OCI-M2 (cell line): ENCODE results near the gene CACNA1S.

ENCODE experiments used
- DNase-seq: peaks from one replicate; lab custom pipeline; 2025; ENCODE audit not compliant: unreplicated experiment; lab: John Stamatoyannopoulos, UW

CACNA1S gene

DNA sequence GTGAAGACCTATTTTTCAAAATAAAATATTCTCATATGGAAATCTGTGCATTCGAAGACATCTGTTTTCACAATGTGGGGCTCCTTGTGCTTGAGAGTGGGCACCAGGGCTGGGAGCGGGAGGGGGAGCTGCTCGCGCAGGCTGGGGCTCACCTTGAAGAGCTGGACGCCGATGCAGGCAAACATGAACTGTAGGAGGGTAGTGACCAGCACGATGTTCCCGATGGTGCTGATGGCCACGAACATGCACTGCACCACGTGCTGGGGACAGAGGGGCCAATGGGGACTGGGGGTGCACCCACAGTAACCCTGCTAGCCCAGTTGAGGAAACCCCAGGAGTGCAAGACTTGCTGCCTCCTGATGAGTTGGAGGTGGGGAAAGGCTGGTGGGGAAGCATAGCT lies 46.5 kb downstream of the CACNA1S start:
- no peak for DNase-seq

- no peak for DNase-seq
Observed at GRCh38 chr1:201064806-201065205, 47.4 kb downstream of the CACNA1S start.

DNA sequence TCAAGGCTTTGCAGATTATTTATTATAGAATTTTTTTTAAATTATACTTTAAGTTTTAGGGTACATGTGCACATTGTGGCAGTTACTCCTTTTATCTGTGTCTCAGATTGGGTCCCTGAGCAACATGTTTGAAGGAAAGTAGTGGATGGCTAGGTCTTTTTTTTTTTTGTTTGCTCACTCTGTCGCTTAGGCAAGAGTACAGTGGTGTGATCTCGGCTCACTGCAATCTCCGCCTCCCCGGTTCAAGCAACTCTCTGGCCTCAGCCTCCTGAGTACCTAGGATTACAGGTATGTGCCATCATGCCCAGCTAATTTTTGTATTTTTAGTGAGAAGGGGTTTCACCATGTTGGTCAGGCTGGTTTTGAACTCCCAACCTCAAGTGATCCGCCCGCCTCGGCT lies 49.1 kb downstream of the CACNA1S start:
- no peak for DNase-seq

GRCh38 chr1:201062511-201063091 lies 49.6 kb downstream of the CACNA1S start:
- DNase-seq: no peak

DNA sequence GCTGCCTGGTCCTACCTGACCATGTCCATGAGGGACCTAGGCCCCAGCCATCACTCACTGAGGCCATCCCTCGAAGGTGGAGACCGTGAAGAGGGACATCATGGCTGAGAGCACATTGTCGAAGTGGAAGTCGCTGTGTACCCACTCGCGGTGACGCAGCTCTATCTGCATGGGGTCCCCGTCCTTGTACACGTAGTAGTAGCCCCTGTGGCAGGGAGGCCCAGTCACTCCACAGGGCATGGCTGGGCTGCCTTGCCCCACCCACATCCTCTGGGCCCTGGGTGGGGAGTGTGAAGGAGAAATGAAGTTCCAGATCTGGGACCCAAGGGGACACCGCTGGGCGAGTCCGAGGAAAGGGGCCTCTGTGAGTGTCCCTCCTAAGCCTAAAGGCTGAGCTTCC lies 50.3 kb downstream of the CACNA1S start:
- no peak for DNase-seq

GRCh38 chr1:201061049-201061448 lies 51.2 kb downstream of the CACNA1S start:
- DNase-seq: no peak

DNA sequence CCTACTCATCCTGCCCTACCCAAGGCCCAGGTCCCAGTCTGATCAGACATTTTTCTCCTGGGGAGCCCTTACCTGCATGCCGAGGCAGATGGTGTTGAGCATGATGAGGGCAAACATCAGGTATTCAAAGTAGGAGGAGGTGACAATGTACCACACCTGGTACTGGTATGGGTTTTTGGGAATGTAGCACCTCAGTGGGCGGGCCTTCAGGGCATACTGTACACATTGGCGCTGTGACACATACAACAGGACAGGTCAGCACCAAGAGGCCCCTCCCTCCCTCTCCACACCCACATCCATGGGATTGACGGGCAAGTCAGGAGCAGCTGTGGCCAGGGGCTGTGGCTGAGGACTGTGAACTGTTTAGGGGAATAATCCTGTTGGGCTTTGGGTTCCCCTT lies 51.6 kb downstream of the CACNA1S start:
- DNase-seq: no peak

- no peak for DNase-seq
Observed at GRCh38 chr1:201059871-201060555, 52.2 kb downstream of the CACNA1S start.

DNA sequence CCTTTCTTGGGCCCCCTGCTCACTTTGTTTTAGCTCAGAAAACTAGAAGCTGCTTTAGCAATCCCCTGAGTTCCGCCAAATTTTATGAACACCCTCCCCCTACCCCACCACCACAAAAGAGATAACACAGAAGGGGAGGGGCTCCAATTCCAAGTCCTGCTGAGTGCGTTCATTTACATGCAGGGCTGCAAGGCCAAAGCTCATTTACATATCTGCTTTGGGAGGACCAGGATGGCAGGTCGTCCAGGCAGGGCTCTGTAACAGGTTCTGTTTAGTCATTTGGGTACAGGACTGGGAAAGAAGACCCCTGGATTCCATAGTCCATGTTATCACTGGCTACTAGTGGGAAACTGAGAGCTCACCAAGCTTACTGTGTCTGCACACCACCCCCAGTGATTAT lies 52.8 kb downstream of the CACNA1S start:
- no peak for DNase-seq

DNA sequence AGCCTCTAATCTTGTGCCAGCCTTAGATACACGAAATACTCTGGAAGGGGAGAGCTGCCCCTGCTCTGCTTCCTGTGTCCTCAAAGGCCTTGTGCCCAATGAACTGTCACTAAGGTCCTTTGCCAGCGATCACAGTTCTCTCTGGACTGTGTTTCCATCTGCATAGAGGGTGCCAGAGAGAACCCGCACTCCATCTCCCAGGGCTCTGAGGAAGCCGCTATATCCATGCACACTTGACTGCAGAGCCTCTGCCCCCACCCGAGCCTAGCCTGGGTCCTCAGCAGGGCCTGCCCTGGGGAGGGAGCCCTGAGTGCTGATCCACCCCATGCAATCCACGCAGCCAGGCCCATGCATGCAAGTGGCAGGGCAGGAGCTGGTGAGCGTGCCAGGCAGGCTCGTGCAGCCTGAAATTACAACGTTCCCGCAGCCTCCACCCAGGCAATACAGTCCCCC lies 58.1 kb downstream of the CACNA1S start:
- DNase-seq: no peak

- DNase-seq: no peak
Observed at GRCh38 chr1:201053155-201053860, 58.9 kb downstream of the CACNA1S start.

DNA sequence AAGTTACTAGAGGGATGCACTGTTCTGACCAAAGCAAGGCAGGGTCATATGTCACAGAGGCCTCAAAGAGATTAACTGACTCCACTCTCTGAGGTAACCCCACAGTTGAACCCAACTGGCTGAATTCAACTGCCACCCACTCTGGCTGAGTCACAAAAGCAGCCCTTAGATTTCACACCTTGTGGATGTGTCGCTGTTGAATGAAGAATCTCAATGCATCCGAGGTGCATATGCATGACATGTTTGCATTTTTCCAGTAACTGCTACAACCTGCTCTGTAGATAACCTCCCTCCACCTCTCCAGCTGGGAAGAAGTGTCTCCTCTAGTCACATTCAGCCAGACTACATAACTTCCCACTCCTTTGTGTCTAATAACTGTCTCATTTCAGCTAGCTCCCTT lies 60.8 kb downstream of the CACNA1S start:
- no peak for DNase-seq

DNA sequence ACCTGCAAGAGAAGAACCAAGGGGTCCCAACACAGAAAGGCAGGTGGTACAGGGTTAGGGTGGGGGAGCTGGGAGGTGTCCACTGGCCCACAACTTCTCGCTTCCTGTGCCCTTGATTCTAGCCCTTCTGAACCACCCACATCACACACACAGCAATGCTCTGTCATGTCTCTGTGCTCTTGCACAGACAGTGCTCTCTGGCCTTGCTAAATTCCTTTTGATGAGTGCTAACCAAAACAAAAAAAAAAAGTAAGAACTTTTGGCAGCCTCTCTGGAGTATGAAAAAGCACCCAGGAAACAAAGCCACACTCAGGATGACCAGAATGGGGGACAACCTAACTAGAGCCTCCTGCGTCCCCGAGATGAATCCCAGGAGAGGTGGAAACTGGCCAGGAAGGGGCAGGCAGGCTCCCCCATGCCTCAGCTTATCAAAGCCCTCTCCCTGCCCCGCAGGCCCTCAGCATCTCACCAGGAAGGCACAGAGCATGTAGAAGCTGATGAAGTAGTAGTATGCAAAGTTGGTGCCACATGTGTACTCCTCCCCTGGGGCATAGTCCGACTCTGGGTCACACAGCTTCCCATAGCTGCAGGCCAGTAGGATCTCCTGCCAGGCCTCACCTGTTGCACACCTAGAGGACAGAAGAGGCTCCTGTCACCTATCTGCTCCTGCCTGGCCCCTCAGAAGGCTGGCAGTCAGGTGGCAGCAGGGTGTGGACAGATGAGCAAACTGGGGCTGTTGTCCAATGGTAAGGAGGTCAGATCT lies 61.5 kb downstream of the CACNA1S start:
- DNase-seq: no peak

DNA sequence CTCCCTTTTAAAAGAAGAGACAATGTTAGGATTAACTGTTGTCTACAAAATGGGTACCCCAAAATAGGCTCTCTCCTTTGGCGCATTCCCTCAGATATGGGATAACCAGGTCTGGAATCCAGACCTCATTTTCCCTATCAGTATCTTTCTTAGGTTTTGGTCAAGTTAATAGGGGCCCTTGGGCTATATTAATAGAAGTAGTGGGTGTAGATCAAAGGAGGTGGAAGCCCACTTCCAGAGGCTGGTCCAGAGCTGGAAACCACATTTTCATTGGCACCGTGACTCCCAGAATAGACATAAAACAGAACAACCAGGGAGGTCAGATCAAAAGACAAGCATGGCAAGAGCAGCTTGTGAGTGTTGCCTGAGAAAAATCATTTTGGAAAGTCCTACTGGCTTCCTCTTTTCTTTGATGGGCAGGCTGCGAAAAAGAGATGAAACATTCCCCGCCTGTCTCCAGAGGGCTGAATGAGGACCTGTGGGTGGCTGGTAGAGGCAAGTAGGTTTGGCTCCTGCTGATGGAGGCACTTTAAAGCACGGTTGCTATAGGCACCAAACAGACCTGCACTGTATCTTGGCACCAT lies 62.9 kb downstream of the CACNA1S start:
- DNase-seq: no peak

DNA sequence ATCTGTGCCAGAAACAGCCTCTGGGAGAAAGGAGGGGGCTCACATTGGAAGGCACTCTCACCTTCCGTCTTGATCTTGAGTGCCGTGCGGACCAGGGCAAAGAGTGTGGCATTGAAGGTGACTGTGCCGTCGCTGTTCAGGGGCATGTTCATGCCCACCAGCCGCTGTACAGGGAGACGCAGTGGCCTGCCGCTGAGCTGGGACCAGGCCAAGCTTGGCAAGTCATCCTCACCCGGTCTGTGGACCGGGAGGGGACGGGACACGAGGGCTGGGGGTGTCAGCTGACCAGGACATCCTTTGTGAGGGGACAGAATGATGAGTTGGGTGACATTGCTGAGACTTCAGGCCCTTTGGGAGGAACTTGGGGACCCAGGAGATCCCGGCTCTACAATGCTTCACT lies 63.7 kb downstream of the CACNA1S start:
- no peak for DNase-seq

DNA sequence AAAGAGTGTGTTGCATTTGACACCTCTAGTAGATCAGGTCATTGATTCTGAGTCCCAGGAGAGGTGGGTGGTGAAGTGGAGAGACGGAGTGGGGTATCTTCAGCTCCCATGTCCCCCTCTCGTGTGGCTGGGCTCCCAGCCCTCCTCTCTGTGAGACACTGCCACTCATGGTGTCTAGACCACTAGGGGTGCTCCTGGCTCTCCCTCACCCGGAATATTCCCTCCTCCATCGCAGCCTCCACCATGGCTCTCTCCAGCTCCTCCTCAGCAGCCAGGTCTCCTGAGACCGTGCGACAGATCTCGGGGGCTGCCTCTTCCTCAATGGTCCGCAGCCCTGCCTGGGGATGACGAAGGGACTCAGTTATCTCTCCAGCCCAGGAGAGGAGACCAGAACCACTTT lies 68.1 kb downstream of the CACNA1S start:
- DNase-seq: no peak

GRCh38 chr1:201042779-201043461 lies 69.3 kb downstream of the CACNA1S start:
- DNase-seq: no peak

DNA sequence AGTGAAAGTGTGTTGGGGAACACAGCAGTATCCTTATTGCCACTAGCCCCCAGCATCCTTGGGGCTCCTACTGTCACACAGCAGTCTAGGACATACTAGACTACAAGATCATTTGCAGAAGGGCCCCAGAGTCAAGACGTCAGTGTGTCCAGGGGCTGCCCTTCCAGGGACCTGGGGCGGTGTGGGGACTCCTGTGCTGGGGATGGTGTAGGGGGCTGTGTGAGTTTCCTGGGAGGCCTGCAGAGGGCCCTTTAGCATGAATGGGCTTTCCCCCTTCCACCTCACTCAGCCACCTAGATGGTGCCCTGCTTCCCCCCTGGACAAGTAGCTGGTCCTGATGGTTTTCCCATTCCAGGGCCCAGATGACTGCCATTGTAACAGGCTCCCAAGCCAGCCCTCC lies 71.2 kb downstream of the CACNA1S start:
- DNase-seq: no peak

DNA sequence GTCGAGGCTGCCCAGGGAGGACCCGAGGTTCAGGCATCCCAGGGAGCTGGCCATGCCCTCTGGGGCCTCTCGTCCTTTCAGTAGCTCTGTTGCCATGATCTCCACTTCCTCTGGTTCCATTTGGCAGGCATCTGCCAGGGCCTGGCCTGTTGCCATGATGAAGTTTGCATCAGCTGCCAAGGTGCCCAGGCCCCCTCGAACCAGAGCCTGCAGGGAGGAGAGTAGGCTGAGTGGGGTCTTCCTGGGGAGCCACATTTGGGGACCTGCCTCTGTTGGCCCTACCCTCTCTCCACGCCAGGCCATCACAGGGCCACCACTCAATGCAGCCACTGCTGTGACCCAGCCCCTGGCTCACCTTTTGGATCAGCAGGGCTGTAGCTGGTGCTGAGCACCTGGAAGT lies 72.3 kb downstream of the CACNA1S start:
- no peak for DNase-seq

DNA sequence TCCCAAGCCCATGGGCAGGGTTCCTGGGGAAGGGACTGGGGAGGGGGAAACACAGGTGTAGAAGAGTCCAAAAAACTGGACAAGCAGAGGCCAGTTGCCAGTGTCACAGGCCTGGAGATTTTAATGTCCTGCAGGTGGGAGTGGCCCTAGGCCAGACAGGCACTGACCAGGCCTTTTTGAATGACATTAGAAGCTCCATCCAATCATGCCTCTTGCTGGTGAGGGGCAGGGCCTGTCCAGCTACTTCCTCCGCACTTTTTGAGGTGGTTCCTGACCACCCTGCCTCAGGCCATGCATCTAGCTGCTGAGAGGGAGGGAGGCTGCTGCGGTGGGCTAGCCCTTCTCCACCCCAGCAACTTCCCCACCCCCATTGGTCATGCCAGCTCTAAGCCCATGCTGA lies 72.8 kb downstream of the CACNA1S start:
- no peak for DNase-seq
